K562 (cell line): ENCODE measurements around the gene BTAF1. TPM values are rescaled to one million over a fixed set of nuclear protein-coding genes. Genes with fewer than 3 reads are reported as not detected.
A peak's percentile ranks its signal among the peaks of the same experiment; 100 is the strongest.

Experiments
- ATF3 ChIP-seq, 2 experiments: fragments of 450-650 bp in 1 of 2; sonication (generic) in 1 of 2; formaldehyde crosslinking in 1 of 2; IDR thresholded peaks in 1 of 2; conservative IDR thresholded peaks in 1 of 2; 2 replicates each; pipeline versions ENCODE4 v1.6.1 to v1.8.1; 2016 to 2023; ENCODE audit warnings: mild to moderate bottlenecking in 2 of 2, moderate library complexity in 2 of 2, inconsistent platforms in 1 of 2, missing genetic modification reagents in 1 of 2
- BDP1 ChIP-seq: IDR thresholded peaks from 3 replicates; pipeline ENCODE4 v1.6.1; 2011; ENCODE audit not compliant: insufficient read length, insufficient read depth
- CAMTA2 ChIP-seq: fragments of 250-450 bp; sonication (Bioruptor Pico); conservative IDR thresholded peaks from 2 replicates; pipeline ENCODE4 v1.5.1; 2022
- CSDE1 ChIP-seq, 2 experiments: fragments of 450-650 bp; IDR thresholded peaks; 2 replicates each; pipeline ENCODE4 v1.6.1; 2016; ENCODE audit warnings: mild to moderate bottlenecking in 1 of 2
- CTBP1 ChIP-seq: fragments of 450-650 bp; IDR thresholded peaks from 2 replicates; pipeline ENCODE4 v1.6.1; 2016; ENCODE audit warnings: borderline replicate concordance
- GABPB2 ChIP-seq: fragments of 250-450 bp; sonication (Bioruptor Pico); conservative IDR thresholded peaks from 2 replicates; pipeline ENCODE4 v1.5.1; 2021; ENCODE audit warnings: mild to moderate bottlenecking
- GMEB1 ChIP-seq: fragments of 250-450 bp; sonication (Bioruptor Pico); IDR thresholded peaks from 2 replicates; pipeline ENCODE4 v1.4.0; 2020; ENCODE audit warnings: mild to moderate bottlenecking
- HINFP ChIP-seq: fragments of 450-650 bp; conservative IDR thresholded peaks from 2 replicates; pipeline ENCODE4 v1.6.1; 2016; ENCODE audit warnings: missing genetic modification characterization, low read depth, mild to moderate bottlenecking, control low read depth, missing compliant biosample characterization
- MBD2 ChIP-seq: sonication (generic); IDR thresholded peaks from 2 replicates; pipeline ENCODE4 v1.6.1; 2016; ENCODE audit warnings: low read depth, borderline replicate concordance
- NFE2 ChIP-seq: IDR thresholded peaks from 2 replicates; pipeline ENCODE4 v1.6.1; 2014; ENCODE audit warnings: antibody characterized with exemption, low read depth
- NR3C1 ChIP-seq: sonication (generic); formaldehyde crosslinking; IDR thresholded peaks from 2 replicates; pipeline ENCODE4 v1.8.1; 2022; ENCODE audit warnings: missing genetic modification reagents
- PML ChIP-seq: IDR thresholded peaks from 2 replicates; pipeline ENCODE4 v1.6.1; 2012; ENCODE audit warnings: low read length, inconsistent platforms
- RBM25 ChIP-seq: fragments of 200-400 bp; formaldehyde crosslinking; IDR thresholded peaks from 2 replicates; pipeline ENCODE4 v1.6.1; 2018; ENCODE audit warnings: low read length, low read depth, moderate library complexity; ENCODE audit not compliant: severe bottlenecking
- SP1 ChIP-seq: sonication (generic); formaldehyde crosslinking; IDR thresholded peaks from 2 replicates; pipeline ENCODE4 v1.8.1; 2022; ENCODE audit warnings: mild to moderate bottlenecking, missing genetic modification reagents
- TAF9B ChIP-seq: fragments of 450-650 bp; IDR thresholded peaks from 2 replicates; pipeline ENCODE4 v1.6.1; 2018; ENCODE audit warnings: mild to moderate bottlenecking; ENCODE audit not compliant: partially characterized antibody
- XRCC5 ChIP-seq: fragments of 200-400 bp; formaldehyde crosslinking; IDR thresholded peaks from 2 replicates; pipeline ENCODE4 v1.6.1; 2017; ENCODE audit warnings: low read depth, mild to moderate bottlenecking, low read length
- ZEB2 ChIP-seq: fragments of 450-650 bp; IDR thresholded peaks from 2 replicates; pipeline ENCODE4 v1.6.1; 2016
- ZFPM2 ChIP-seq: fragments of 250-450 bp; sonication (Bioruptor Pico); IDR thresholded peaks from 2 replicates; pipeline ENCODE4 v1.5.1; 2022; ENCODE audit warnings: mild to moderate bottlenecking
- ZNF561 ChIP-seq: fragments of 450-650 bp; formaldehyde crosslinking; conservative IDR thresholded peaks from 2 replicates; pipeline ENCODE4 v1.4.0; 2020; ENCODE audit warnings: mild to moderate bottlenecking, moderate library complexity
- polyA plus RNA-seq, 8 experiments: library from polyadenylated mRNA; depleted of rRNA in 4 of 8; stranded (reverse) in 5 of 8; unstranded in 3 of 8; fragments of >200 nt; fragmentation: Nextera tagmentation in 2 of 8; fragmentation: Illumina TruSeq in 1 of 8; extraction: Ambion mirVana in 2 of 8; extraction: Trizol in 1 of 8; gene quantifications; 2 replicates each; pipeline versions ENCODE4 v1.2.1 to v1.2.3, GENCODE V29; 2011 to 2014; ENCODE audit warnings: inconsistent platforms in 1 of 8, missing spikeins in 1 of 8
- total RNA-seq, 7 experiments: library from RNA; depleted of rRNA in 6 of 7; stranded (reverse); fragments of >200 nt in 6 of 7; fragmentation: Illumina TruSeq in 2 of 7; extraction: Trizol in 2 of 7; gene quantifications; 2 replicates each; pipeline versions ENCODE4 v1.2.1 to v1.2.3, GENCODE V29; 2011 to 2021; ENCODE audit warnings: low replicate concordance in 1 of 7
- TF ChIP-seq, protein P1 (sequence below): sonication (generic); formaldehyde crosslinking; IDR thresholded peaks from 2 replicates; pipeline ENCODE4 v1.8.0; 2022; ENCODE audit warnings: missing genetic modification reagents, mild to moderate bottlenecking, borderline replicate concordance

The BTAF1 gene
- total and polyA plus RNA-seq, 9 of the 15 experiments (the other 6 are each of a cell fraction or from before 2014, with no cell fraction given): 6.6 to 70.7 (median 30.5) TPM

- TF ChIP-seq GMEB1 (CRISPR knock-in tag) (0 out of 2 replicates have a peak, but pooled peaks have one; percentile 10), HINFP (tag) (no peak), BDP1 (no peak), PML (no peak), ATF3 (IDR thresholded peaks at IDR 0.05) (no peak), ATF3 (CRISPR knock-in tag; conservative IDR thresholded peaks at IDR 0.05) (no peak), CAMTA2 (CRISPR knock-in tag) (no peak), NR3C1 (CRISPR knock-in tag) (no peak), ZEB2 (no peak), ZFPM2 (CRISPR knock-in tag) (no peak), RBM25 (no peak), MBD2 (no peak), CTBP1 (peak; percentile 84), SP1 (CRISPR knock-in tag) (peak; percentile 1; the same call in 1 of the 2 replicates), CSDE1 (IDR thresholded peaks at IDR 0.05) (no peak), ZNF561 (CRISPR knock-in tag) (no peak), TAF9B (no peak), NFE2 (no peak), GABPB2 (CRISPR knock-in tag) (no peak), XRCC5 (no peak)
- TF ChIP-seq, protein P1, sequence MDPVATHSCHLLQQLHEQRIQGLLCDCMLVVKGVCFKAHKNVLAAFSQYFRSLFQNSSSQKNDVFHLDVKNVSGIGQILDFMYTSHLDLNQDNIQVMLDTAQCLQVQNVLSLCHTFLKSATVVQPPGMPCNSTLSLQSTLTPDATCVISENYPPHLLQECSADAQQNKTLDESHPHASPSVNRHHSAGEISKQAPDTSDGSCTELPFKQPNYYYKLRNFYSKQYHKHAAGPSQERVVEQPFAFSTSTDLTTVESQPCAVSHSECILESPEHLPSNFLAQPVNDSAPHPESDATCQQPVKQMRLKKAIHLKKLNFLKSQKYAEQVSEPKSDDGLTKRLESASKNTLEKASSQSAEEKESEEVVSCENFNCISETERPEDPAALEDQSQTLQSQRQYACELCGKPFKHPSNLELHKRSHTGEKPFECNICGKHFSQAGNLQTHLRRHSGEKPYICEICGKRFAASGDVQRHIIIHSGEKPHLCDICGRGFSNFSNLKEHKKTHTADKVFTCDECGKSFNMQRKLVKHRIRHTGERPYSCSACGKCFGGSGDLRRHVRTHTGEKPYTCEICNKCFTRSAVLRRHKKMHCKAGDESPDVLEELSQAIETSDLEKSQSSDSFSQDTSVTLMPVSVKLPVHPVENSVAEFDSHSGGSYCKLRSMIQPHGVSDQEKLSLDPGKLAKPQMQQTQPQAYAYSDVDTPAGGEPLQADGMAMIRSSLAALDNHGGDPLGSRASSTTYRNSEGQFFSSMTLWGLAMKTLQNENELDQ: no peak
Observed at GRCh38 chr10:91908337-91909116, 15.0 kb upstream of the BTAF1 start (continued).
